H1 (cell line): ENCODE data around the gene CISH. TPM values are rescaled to one million over a fixed set of nuclear protein-coding genes. Genes with fewer than 3 reads are reported as not detected.

Source experiments
- CHD2 ChIP-seq: IDR thresholded peaks from 2 replicates; pipeline ENCODE4 v1.6.1; 2012; ENCODE audit warnings: low read length, improper control_type of control experiment
- CHD7 ChIP-seq: fragments of 300-600 bp; sonication (generic); IDR thresholded peaks from 2 replicates; pipeline ENCODE4 v1.7.1; 2012; ENCODE audit warnings: low read length, moderate library complexity, mild to moderate bottlenecking, inconsistent platforms; ENCODE audit not compliant: insufficient replicate concordance
- GABPA ChIP-seq: IDR thresholded peaks from 2 replicates; pipeline ENCODE4 v1.6.1; 2011; ENCODE audit warnings: mild to moderate bottlenecking, low read length, moderate library complexity, borderline replicate concordance; ENCODE audit not compliant: insufficient read depth
- GTF2F1 ChIP-seq: IDR thresholded peaks from 2 replicates; pipeline ENCODE4 v1.6.1; 2012; ENCODE audit warnings: low read depth, low read length, improper control_type of control experiment, borderline replicate concordance
- RBBP5 ChIP-seq: IDR thresholded peaks from 2 replicates; pipeline ENCODE4 v1.7.1; 2012; ENCODE audit warnings: low read depth, mild to moderate bottlenecking, inconsistent platforms, low read length, moderate library complexity, borderline replicate concordance
- RNF2 ChIP-seq: fragments of 200-900, 300-1000 bp; sonication (generic); IDR thresholded peaks from 2 replicates; pipeline ENCODE4 v1.7.1; 2016; ENCODE audit warnings: borderline replicate concordance, low read depth, mild to moderate bottlenecking, antibody characterized with exemption, low read length; ENCODE audit not compliant: poor library complexity, severe bottlenecking; ENCODE audit errors: missing control alignments
- SP2 ChIP-seq: IDR thresholded peaks from 2 replicates; pipeline ENCODE4 v1.6.1; 2012; ENCODE audit warnings: mild to moderate bottlenecking, low read length, inconsistent platforms
- polyA plus RNA-seq, 7 experiments: library from polyadenylated mRNA; depleted of rRNA in 3 of 7; stranded (reverse) in 5 of 7; unstranded in 2 of 7; fragments of >200 nt in 5 of 7; fragments of 200-250 nt in 2 of 7; gene quantifications; 1 replicate in 5 of 7; 2 replicates in 1 of 7; 4 replicates in 1 of 7; pipeline versions ENCODE4 v1.2.1 to v1.2.3, GENCODE V29; 2011 to 2013; ENCODE audit warnings: missing spikeins in 2 of 7, mixed read lengths in 2 of 7
- total RNA-seq: library from RNA; stranded (reverse); fragmentation: NEBNext Ultra II Directional; extraction: Animal tissue kit (Norgen Biotek cat#: 25700); gene quantifications from 2 replicates; pipeline ENCODE4 v1.2.1, GENCODE V29; 2021

Gene CISH
- total and polyA plus RNA-seq, 2 of the 8 experiments (the other 6 are each of a cell fraction or from before 2014, with no cell fraction given): 1.9 to 2.2 TPM

GRCh38 chr3:50630394-50630793 is 18.8 kb upstream of the CISH start (continued):
- TF ChIP-seq GTF2F1 (no peak), RBBP5 (no peak), CHD7 (no peak), CHD2 (no peak), SP2 (no peak), RNF2 (no peak), GABPA (no peak)
- TF ChIP-seq, all 59 proteins: peak for 0
